ENCODE data around the gene FKBP10.
"Not testable (repeated sequence)": the region's sequence is repeated elsewhere in the genome, so short reads cannot be mapped to it uniquely, and the experiment has no call there.

FKBP10 gene

DNA sequence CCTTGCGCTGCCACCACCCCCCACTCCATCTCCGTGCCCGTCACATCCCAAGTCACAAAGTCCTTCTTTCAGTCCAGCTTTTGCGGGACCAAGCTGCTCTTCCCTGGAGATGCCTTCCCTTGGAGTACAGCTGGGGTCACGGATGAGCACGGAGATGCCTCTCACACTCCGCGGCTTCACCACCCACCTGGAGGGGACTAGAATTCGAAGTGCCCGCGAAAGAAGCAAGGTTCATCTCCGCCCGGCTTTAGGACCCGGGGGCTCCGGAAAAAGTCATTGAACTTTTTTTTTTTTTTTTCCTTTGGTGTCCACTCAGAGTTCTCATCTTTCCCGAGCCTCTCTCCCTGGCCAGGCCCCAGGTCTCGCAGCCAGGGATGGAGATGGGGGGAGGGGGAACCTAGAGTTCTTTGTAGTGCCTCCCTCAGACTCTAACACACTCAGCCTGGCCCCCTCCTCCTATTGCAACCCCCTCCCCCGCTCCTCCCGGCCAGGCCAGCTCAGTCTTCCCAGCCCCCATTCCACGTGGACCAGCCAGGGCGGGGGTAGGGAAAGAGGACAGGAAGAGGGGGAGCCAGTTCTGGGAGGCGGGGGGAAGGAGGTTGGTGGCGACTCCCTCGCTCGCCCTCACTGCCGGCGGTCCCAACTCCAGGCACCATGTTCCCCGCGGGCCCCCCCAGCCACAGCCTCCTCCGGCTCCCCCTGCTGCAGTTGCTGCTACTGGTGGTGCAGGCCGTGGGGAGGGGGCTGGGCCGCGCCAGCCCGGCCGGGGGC is at the start of gene FKBP10:
TSS of gene FKBP10 (plus strand) at position 624 of the 771 bp plus-strand sequence. CDS start at position 655, 31 bp downstream.
- DNase-seq, result peak in 1 of 2 experiments; percentile 4

DNA sequence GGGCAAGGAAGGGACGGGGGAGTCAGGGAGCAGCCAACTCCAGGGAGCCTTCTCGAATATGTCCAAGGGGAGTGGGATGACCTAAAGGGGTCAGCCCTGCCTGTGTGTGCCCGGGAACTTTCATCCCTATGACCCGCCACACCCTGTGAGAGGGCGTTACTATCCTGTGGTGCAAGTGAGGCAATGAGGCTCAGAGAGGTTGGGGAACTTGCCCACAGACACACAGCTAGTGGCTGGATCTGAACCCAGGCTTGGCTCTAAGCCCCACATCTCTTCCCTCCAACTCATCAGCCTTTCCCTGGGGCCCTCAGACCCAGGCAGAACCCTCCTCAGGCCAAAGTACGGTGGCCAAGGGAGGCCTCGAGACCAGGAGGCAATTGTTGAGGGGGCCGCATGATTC is 49.5 kb upstream of the FKBP10 start:
- no peak for DNase-seq

- no peak for DNase-seq
Measured at GRCh38 chr17:41766135-41766534, 46.7 kb upstream of the FKBP10 start.

- no peak for DNase-seq
Measured at GRCh38 chr17:41767324-41768042, 45.3 kb upstream of the FKBP10 start.

DNA sequence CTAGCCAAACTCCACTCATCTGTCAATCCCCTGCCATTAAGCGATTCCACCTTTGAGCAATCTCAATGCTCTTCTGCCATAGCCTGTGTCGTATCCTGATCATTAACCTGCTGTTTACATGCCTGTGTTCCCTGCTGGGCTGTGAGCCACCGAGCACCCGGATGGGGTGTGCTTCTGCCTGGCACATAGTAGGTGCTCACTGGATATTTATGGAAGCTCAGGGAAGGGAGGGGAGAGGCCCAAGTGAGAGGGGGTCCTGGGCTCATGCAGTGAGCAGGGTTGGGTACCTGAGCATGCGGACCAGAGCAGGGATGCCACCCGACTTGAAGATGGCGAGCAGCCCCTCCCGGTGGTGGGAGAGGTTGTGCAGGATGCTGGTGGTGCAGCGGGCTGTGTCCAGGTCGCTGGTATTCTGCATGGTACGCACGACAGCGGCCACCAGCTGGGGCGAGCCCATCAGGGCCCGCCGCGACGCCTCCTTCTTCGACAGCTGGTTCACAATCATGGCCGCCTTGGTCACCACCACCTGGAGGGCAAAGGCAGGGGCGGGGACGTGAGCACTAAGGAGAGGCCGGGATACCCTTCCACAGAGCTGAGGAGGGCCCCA is 44.0 kb upstream of the FKBP10 start:
- no peak for DNase-seq

DNA sequence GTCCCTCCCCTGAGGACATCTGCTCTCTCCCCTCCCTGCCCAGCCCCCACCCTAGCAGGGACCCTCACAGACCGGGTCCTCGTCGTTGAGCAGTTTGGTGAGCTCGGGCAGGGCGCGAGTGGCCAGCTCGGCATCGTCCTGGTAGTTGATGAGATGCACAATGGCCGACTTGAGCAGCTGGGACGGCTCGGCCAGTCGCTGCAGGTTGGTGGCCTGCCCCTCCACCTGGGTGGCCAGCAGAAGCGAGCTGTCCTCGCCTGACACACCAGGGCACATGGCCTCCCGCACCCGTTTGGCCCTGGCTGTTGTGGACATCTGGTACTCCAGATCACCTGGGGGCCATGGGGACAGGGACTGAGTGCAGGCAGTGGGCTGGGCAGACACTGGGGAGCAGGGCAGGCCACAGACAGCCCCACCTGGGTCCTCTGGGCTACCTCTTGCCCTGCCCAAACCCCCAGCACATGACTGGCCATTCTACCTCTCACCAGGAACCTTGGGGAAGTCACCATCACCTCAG is 43.4 kb upstream of the FKBP10 start:
- no peak for DNase-seq

- no peak for DNase-seq
Measured at GRCh38 chr17:41769985-41770384, 42.8 kb upstream of the FKBP10 start.

DNA sequence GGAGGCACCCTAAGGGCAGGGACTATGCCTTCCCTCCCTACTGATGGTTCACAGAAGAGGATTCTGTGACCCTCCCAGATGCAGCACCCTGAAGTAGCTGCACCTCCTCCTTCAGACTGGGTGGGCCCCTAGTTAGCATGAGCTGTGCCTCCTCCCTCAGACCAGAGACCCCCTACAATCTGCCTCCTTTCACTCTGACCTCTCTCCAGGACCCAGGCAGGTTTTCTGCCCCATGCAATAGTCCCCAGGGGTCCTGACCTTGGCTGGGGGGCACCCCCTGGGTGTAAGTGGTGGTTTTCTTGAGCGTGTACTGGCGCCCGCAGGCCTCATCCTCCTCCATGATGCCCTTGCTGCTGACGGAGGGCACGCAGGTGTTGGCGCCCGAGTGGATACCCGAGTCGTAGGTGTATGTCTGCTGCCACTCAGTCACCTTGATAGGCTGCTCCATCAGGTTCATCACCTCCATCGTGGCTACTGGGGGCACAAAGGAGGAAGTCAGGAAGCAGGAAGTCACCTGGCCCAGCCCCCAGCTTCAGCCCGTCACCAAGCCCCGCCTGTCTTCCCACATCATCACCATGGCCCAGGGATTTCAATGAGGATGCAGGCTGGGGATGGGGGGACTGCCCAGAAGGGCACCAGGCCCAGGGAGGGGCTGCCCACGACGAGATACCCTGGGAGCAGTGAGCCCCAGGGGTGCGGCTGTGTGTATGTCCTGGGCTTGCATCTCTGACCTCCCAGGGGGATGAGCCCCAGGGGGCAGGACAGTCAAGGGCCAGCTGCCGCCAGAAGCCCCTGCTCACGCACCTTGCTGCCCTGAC is 41.2 kb upstream of the FKBP10 start:
- no peak for DNase-seq

DNA sequence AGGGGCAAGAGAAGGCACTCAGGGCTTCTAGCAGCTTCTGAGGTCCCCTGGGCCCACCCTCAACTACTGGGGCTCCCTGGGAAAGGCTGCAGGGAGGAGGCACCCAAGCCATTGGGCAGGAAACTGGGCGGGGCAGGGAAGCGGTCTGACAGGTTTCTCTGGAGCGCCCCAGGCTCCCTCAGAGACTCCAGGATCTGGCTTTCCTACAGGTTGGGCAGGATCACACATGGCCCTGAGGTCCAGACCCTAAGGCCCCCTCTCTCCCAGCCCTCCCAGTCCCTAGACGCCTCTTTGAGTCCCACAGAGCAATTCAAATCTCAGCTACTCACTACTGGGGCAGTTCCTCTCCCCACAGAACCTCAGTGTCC is 40.6 kb upstream of the FKBP10 start:
- no peak for DNase-seq

DNA sequence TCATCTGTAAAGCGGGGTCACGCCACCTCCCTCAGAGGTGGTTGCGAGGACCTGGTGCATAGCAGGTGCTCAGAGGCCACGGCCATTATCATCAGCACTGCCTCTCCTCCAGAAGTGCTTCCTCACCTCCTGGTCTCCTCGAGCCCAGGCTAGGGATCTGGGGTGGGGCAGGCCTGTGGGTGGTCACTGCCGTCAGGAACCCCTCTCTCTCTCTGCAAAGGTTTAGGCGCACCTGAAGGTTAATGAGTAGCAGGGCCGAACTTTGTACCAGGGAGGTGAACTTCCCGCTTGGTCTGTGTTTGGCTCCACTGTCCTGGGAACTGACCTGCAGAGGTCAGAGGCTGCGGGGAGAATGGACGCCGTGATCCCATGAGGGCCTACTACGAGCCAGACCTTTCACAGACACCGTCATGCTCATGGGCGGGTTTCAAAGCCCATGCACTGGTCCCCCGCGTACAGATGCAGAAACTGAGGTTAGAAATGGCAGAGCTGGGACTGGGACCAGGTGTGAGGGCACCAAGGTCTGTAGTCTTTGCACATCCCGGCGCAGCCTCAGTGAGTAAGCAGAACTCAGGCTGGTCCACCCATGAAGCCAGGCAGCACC is 40.1 kb upstream of the FKBP10 start:
- DNase-seq, result no peak

- no peak for DNase-seq
Measured at GRCh38 chr17:41773190-41773588, 39.6 kb upstream of the FKBP10 start.

DNA sequence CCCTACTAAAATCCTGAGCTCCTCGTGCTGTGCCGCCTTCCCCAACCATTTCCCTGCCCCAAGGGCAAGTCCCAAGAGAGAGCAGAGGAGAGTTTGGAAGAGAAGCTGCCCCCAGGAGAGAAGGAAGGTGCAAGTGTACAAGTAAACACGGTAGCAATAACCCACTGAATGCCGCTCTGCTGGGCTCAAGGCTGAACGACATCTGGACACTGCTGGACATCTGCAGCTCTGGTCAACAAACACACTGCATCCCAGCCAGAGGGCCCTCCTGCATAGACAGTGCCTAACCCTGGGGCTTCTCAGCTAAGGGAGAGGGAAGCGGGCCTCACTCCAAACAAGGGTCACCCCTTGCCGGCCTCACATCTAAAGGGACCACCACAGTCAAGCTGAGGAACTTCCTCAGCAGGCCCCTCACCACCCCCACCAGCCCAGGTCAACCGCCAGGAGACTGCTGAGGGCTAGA is 39.0 kb upstream of the FKBP10 start:
- no peak for DNase-seq

DNA sequence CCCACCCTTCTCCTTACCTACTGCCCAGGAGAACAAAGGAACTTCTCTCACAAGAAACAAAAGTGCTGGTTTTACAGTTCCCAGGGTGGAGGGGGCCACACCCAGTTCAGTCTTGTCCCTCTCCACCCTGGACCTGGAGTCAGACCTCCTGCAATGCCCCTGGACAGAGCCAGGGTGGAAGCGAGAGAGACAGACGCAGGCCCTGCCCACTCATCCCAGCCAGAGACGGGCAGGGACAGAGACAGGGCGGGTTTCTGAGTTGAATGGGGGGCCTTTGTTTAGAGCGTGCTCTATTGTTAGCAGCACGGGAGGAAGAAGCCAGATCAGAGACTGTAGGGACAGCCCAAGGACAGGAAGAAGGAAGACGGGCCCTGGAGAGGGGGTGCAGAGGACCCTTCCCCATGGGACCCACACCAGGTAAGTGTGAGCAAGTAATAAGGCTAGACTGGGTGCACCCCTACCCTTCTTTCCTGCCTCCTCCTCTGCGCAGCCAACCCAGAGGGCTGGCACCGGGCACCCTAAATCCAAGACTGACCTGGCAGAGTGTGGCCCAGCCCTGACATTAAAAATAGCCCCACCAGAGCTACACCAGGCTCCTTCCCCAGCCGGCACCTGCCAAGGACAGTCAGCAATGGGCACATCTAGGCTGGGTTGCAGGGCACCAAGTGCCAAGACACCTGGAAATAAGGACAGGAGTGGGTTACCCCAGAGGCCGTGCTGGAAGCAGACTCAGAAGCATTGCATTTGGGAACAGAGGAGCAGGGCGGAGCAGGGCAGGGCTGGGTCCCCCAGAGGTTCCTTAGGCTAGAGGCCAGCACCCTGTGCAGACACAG is 37.2 kb upstream of the FKBP10 start:
- DNase-seq, result no peak

- not testable (repeated sequence) for DNase-seq
Measured at GRCh38 chr17:41776262-41776900, 36.4 kb upstream of the FKBP10 start.

DNA sequence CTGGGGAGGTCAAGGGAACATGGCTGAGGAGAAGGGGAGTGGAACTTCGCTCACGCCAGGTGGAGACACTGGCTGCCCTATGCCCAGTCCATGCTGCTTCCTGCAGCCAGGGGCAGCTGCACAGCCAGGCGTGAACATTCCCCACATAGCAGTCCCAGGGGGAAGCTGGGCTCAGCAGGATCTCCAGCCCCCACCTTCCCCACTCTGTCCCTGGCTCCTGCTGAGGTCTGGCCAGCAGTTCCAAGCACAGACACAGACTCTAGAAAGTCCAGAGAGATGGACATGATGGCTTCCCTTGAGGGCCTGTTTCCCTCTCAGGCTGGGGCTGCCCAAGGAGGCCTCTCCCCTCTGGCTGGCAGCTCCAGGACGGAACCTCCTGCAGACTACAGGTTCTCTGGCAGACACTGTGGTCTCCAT is 35.6 kb upstream of the FKBP10 start:
- DNase-seq, result no peak

DNA sequence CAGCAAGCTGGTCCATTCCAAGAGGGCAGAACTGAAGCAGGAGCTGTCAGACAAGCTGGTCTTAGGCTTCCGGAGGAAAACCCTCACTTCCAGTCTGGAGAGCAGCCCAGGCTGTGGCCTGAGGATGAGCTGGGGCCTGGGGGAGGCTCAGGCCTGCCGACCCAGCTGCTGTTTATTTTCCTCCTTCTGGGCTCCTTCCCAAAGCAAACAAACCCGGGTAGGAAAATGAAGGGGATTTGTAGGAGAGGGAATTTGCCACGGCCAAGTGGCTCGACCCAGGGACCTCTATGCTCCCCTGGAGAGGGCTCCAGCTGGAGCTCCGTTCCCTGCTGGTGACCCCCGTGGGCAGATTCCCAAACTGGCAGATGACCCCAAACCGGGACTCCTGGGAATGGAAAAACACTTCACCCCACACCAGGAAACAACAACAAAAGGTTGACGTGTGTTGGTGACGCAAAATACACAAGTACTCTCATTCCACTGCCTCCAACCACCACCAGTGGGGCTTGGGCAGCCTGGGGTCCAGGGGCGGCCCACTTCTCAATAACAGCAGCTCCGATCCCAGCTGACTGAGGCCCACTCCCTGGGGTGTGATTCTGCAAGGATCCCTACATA is 35.1 kb upstream of the FKBP10 start:
- DNase-seq, result peak in 1 of 2 experiments; percentile 66

GRCh38 chr17:41779954-41780353 is 32.9 kb upstream of the FKBP10 start:
- DNase-seq, result no peak

GRCh38 chr17:41781404-41782110 is 31.2 kb upstream of the FKBP10 start:
- DNase-seq, result no peak

- no peak for DNase-seq
Measured at GRCh38 chr17:41782142-41782541, 30.7 kb upstream of the FKBP10 start.

Data from cerebellar nuclear complex (tissue), 1 donor.